Loucy (cell line): ENCODE results near the gene NAV2.

Experiments
- EZH2phosphoT487 ChIP-seq: fragments of 200-600 bp; IDR thresholded peaks from 2 replicates; pipeline ENCODE4 v1.6.1; 2018; ENCODE audit warnings: antibody characterized with exemption, mild to moderate bottlenecking, moderate library complexity, borderline replicate concordance
- TF ChIP-seq, protein P1 (sequence below): fragments of 200-600 bp; sonication (generic); conservative IDR thresholded peaks from 2 replicates; pipeline ENCODE4 v1.5.1; 2014; ENCODE audit warnings: mild to moderate bottlenecking, antibody characterized with exemption, low read length

DNA sequence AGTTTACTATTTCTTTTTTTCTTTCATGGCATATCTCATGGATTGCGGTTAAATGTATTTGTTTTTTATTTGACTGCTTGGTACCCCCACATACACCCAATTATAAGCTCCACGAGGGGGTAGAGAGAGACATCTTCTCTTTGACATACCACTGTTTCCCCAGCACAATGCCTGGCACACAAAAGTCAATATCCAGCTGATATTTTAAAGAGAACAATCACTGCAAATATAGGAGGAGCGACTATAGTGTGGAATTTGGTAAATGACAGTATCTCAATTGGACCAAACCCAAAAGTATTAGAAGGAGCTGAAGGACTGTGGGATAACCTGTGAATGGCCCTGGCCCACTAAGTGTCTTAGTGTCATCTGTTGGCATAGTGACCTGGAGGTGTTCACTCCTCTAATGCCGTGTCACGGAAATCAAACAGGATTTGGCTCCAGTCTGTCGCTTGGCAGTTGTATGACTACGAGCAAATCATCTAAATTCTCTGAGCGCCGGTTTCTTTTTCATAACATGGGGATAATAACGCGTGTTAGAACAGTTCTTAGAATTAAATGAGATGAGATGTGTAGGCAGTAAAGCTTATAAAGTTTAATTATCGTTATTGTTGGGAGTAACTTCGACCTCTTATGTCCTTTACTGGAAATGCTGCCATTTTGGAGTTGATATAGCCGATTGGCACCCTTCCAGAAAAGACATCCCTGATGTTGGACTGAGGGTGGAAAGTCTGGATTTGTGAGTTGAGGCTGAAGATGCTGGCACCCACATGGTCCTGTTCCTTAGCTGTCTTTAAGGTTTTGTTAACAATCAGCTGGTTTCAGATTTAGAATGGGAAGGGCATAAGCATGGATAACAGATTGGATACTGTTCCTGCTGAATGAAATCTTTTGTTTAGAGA, 303.1 kb downstream of the NAV2 start:
- TF ChIP-seq, protein P1, sequence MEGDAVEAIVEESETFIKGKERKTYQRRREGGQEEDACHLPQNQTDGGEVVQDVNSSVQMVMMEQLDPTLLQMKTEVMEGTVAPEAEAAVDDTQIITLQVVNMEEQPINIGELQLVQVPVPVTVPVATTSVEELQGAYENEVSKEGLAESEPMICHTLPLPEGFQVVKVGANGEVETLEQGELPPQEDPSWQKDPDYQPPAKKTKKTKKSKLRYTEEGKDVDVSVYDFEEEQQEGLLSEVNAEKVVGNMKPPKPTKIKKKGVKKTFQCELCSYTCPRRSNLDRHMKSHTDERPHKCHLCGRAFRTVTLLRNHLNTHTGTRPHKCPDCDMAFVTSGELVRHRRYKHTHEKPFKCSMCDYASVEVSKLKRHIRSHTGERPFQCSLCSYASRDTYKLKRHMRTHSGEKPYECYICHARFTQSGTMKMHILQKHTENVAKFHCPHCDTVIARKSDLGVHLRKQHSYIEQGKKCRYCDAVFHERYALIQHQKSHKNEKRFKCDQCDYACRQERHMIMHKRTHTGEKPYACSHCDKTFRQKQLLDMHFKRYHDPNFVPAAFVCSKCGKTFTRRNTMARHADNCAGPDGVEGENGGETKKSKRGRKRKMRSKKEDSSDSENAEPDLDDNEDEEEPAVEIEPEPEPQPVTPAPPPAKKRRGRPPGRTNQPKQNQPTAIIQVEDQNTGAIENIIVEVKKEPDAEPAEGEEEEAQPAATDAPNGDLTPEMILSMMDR, result no peak
- no peak for TF ChIP-seq EZH2phosphoT487
